GM18505 (cell line): ENCODE measurements around the gene PRKRIP1.

Experiments
- ATAC-seq: cut with Tn5 transposase; IDR thresholded peaks from one replicate; pipeline ENCODE4 v1.9.1; 2021; ENCODE audit not compliant: unreplicated experiment
- POLR2A ChIP-seq: IDR thresholded peaks from 4 replicates; pipeline ENCODE4 v1.6.1; 2011; ENCODE audit warnings: borderline replicate concordance; ENCODE audit not compliant: insufficient read depth, insufficient read length; ENCODE audit errors: extremely low read depth

PRKRIP1 gene

DNA sequence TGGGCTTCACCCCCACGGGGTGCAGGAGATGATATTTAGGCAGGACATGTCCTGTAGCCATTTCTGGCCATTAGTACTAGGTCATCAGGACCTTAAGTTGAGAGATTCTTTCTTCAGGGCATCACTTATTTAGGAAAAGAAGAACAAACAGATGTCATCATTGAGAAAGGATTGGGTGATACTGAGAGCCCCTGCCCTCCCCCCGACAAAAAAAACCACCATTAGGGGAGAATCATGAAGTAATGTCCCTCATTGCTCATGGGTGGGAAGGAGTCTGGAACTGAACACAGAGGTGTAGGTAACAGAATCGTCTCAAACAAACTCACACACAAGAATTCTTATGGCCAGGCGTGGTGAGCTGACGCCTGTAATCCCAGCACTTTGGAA lies 30.8 kb downstream of the PRKRIP1 start:
- no peak for TF ChIP-seq POLR2A
- no peak for ATAC-seq

DNA sequence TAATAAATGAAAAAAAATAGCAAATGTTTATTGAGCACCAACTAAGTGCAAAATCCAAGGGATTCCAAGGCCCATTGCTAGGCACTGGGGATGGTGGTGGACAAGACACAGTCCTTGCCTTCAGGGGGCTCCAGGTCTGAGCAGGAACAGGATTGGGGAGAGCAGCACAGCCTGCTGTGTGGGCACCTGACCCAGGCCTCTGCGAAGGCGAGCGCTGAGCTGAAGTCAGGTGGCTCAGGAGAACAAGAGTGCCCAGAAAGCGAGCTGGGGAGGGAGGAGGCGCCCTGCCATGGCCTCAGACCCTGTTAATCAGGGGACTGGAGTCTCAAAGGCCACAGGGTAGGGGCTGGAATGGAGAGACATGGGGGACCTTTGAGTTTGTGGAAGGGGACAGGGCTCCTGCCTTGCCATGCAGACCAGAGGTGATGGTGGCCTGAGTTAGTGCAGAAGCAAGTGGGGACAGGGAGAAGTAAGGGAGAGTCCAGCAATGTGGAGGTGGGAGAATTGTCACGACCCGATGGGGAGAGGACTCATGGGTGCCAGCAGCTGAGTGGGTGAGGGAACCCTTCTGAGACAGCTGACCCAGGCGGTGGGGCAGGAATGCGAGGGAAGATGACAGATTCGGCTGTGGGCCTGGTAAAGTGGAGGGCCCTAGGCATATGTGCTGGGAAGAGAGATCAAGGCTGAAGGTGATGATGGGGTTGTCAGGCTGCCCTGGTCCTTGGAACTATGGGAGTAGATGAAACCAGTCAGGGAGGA lies 33.2 kb downstream of the PRKRIP1 start:
- ATAC-seq: no peak
- TF ChIP-seq POLR2A: no peak

DNA sequence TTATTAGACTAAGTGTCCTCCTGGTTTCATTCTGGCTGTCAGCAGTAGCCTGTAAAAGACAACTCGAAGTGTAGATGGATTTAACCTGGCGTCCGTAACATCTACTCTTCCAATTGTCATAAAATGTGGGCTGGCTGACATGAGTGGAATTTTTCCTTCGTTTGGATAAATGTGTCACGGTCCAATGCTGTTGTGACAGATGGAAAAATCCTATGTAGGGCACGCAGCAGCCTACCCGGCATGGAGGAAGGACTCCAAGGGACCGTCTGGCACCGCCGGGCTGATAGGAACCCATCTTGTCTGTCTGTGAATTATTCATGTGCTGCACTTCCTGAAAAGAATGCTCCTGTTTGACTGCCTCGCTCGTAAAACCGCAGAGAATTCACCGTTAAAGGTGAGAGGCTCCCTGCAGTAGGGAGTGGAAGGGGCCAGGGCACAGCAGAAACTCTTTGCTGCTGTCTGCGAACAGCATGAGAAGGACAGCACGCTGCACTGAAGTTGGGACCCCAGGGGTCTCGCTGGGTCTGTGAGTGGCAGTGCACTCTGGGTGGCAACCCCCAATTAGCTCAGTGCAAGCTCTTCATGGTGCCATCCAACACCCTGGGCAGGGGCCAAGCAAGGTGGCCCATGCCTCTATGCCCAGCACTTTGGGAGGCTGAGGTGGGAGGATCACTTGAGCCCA lies 35.6 kb downstream of the PRKRIP1 start:
- no peak for ATAC-seq
- peak; percentile 57 for TF ChIP-seq POLR2A

DNA sequence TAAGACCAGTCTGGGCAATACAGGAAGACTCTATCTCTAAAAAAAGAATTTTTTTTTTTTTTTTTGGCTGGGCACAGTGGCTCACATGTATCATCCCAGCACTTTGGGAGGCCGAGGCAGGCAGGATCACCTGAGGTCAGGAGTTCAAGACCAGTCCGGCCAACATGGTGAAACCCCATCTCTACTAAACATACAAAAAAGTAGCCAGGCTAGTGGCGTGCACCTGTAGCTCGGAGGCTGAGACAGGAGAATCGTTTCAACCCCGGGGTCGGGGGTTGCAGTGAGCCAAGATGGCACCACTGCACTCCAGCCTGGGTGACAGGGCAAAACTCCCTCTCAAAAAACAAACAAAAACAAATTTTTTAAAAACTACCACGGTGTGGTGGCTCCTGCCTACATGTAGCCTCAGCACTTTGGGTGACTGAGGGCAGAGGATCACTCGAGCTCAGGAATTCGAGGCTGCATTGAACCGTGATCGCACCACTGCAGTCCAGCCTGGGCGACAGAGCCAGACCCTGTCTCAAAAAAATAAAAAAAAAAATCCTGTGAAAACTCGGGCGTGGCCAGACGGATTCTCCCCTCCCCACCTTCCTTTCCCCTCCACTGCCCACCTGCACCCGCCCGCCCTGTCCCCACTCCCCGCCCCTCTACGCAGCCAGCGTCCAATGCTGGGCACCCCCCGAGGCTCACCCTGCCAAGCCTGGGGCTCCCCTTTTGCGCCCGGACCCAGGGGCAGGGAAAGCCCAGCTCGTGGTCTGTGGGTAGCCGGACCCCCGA lies 36.5 kb downstream of the PRKRIP1 start:
- ATAC-seq: peak; percentile 19
- TF ChIP-seq POLR2A: no peak

DNA sequence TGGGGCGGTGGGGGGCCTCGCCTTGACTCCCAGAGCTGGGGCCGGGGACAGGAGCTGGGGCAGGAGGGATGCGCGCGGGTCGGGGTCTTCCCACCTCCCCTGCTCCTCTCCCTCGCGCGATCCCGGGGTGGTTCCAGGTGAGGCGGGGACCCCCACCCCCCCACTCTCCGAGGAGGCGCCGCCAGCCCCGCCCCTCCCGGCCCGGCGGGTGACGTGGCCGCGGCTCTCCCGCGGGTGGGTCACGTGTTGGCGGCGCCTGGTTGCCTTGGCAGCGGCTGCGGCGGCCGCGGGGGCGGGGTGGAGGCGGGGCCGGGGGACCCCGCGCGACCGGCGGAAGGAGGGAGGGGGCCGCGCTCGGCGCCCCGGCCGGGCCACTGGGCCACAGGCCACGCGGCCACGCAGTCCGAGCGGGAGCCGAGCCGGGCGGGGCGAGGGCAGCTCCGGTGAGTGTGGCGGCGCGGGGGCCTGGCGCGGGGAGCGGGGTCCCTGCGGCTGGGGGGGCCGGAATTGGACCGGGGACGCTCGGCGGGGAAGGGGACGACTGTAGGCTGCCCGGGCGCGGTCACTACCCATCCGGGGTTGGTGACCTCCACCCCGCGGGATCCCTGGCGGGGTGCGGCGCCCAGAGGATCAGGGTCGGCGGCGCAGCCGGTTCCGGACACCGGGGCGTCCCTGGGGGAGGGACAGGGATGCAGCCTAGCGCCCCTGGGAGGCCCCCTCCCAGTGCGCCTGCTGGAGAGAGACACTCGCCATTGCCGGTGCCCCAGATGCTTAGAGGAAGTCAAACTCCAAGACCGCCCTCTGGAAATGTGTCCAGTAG lies 37.3 kb downstream of the PRKRIP1 start, which contains the start of gene ORAI2:
Gene ORAI2, plus strand, starts transcription at position 357 of the 820 bp plus-strand sequence. CDS start 5,382 bp downstream, outside the sequence.
- peak; percentile 58 for ATAC-seq
- TF ChIP-seq POLR2A: peak; percentile 52

DNA sequence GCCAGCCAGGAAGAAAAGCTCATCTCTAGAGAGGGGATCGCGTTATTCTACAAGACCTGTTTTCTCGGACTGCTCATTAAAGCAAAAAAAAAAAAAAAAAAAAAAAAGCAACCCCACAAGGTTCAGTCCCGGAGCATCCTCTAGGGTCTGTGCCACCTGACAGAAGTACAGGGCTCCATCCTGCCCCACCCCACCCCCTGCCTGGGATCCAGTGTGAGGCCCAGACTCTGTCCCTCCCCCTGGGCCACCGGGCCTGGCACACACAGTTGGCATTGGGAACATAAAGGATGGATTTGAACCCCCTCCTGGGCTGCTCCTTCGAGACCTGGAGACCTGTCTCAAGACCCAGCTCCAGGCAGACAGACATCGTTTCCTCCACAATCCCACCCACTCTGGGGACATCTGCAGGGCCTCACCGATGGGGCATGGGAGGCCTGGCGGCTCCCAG lies 37.9 kb downstream of the PRKRIP1 start:
- ATAC-seq: no peak

DNA sequence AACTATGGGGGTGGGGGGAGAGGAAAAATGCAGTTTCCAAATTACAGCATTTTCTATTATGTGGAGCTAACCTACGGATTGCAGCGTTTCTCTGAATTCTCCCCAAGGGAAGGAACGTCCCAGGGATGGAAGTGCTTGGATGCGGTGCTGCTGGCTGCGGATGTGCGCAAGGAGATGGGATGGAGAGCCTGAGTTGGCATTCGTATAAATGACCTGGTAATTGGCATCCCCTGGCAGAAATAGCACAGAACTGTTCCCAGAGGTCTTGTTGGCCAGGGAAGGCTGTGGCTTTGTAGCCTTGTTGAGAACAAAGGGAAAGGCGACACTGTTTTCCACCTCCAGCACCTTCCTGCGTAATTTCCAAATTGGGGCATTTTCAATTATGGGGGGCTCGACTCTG lies 40.0 kb downstream of the PRKRIP1 start:
- ATAC-seq: no peak
- no peak for TF ChIP-seq POLR2A

More for the DNA sequence above, 37.9 kb downstream of the PRKRIP1 start:
- no peak for TF ChIP-seq POLR2A

DNA sequence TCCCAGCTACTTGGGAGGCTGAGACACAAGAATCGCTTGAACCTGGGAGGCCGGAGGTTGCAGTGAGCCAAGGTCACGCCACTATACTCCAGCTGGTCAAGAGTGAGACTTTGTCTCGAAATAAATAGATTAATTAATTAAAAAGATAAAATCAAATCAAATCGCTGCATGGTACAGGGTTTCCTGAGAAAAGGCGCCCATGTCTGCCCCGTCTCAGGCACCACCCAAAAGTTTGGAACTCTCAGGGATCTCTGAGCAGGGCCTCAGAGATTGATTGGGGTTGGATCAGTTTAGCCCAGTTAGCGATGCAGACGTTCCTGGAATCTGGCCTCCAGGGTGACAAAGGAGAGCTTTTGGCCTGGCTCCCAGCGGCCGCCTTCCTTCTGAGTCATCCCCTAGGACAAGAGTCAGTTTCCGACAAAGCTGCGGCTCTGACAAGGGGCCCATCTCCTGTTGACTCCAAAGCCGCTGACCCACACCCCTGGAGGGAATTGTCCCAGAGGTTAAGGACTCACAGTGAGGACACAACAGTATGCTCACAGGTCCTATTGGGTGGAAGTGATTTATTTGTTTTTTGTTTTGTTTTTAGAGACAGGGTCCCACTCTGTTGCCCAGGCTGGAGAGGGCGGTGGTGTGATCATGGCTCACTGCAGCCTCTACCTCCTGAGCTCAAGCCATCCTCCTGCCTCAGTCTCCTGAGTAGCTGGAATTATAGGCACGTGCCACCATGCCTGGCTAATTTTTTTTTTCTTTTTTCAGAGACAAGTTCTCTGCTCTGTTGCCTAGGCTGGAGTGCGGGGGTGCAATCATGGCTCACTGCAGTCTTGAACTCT lies 44.0 kb downstream of the PRKRIP1 start:
- no peak for ATAC-seq

DNA sequence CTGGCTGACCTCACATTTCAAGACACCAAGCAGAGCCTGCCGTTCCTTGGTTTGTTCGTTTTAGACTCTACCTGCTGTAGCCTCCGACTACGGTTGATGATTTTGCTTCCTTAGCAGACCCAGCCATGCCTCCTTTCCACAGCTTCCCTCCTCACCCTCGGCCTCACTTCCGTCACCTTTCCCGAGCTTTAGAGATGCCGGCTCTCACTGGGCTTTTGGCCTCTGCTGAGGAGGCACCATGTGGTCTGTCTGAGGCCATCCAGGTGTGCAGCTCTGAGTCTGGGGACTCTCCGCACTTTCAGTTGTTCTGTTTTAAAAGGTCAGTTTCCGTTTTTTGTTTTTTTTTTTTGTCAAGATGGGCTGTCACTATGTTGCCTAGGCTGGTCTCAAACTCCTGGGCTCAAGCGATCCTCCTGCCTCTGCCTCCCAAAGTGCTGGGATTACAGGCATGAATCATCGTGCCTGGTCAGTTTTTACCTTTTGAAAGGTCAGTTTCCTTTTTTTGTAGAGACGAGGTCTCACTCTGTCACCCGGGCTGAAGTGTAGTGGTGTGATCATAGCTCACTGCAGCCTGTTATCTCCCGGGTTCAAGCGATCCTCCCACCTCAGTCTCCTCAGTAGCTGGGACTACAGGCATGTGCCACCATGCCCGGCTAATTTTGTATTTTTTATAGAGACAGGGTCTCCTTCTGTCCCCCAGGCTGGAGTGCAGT lies 49.0 kb downstream of the PRKRIP1 start:
- TF ChIP-seq POLR2A: peak; percentile 48
- no peak for ATAC-seq

More for the DNA sequence above, 44.0 kb downstream of the PRKRIP1 start:
- TF ChIP-seq POLR2A: no peak

DNA sequence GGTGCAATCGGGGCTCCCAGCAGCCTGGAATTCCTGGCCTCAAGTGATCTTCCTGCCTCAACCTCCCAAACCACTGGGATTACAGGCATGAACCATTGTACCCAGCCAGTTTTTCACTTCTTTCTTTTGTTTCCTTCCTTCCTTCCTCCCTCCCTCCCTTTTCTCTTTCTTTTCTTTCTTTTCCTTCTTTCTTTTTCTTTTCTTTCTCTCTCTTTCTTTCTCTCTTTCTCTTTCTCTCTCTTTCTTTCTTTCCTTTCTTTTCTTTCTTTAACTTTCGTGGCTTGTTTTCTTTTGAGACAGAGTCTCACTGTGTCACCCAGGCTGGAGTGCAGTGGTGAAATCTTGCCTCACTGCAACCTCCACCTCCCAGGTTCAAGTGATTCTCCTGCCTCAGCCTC lies 49.5 kb downstream of the PRKRIP1 start:
- no peak for ATAC-seq
- no peak for TF ChIP-seq POLR2A

DNA sequence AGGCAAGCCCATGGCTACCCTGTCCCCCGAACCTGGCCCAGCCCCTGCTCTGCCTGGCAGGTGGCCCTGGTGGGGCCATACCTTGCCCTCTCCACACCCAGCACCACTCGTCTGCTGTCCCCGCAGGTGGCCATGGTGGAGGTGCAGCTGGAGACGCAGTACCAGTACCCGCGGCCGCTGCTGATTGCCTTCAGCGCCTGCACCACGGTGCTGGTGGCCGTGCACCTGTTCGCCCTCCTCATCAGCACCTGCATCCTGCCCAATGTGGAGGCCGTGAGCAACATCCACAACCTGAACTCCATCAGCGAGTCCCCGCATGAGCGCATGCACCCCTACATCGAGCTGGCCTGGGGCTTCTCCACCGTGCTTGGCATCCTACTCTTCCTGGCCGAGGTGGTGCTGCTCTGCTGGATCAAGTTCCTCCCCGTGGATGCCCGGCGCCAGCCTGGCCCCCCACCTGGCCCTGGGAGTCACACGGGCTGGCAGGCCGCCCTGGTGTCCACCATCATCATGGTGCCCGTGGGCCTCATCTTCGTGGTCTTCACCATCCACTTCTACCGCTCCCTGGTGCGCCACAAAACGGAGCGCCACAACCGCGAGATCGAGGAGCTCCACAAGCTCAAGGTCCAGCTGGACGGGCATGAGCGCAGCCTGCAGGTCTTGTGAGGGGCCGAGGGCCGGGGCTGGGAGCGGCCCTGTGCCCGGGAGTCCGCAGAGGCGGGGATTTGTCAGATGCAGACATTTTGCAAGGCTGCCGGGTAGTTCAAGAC lies 50.4 kb downstream of the PRKRIP1 start:
- TF ChIP-seq POLR2A: no peak
- no peak for ATAC-seq

DNA sequence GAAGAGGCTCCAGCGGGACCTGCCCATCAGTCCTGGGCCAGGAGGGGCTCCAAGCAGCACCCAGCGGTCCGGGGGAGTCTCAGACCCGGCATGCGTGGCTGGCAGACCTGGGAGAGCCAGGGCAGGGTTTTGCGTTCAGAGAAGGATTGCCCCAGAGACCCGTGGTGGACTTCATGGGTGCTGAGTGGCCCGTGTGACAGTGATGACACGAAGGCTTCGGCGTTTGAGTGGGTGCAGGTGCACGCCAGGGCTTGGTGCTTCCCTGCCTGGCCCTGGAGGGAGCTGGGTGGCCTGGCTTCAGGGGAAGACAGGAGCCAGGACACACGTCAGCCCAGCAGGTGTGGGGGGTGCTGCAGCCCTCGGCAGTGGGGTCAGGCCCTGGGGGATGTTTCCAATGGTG lies 51.1 kb downstream of the PRKRIP1 start:
- no peak for ATAC-seq
- TF ChIP-seq POLR2A: no peak
